Uterus (tissue), 4 donors: ENCODE data around the gene IKBKE. TPM values are rescaled to one million over a fixed set of nuclear protein-coding genes. Genes with fewer than 3 reads are reported as not detected.

Source experiments
- DNase-seq, 2 donors: peaks; one replicate each; pipeline ENCODE4 v3.0.0-alpha.2; 2019 to 2020
- H3K27ac ChIP-seq, 2 donors: fragments of 200-600 bp; sonication (generic); 1 replicate in 1 of 2; 2 replicates in 1 of 2; pipeline ENCODE4 v1.5.1; 2016 to 2018
- H3K27me3 ChIP-seq, 2 donors: fragments of 200-600 bp; sonication (generic); one replicate each; pipeline ENCODE4 v1.5.1; 2018 to 2019; ENCODE audit warnings: control low read depth in 1 of 2
- H3K36me3 ChIP-seq, 2 donors: fragments of 200-600 bp; sonication (generic); one replicate each; pipeline ENCODE4 v1.5.1; 2019; ENCODE audit warnings: control low read depth in 1 of 2
- H3K4me1 ChIP-seq, 2 donors: fragments of 200-600 bp; sonication (generic); one replicate each; pipeline ENCODE4 v1.5.1; 2018 to 2019; ENCODE audit warnings: control low read depth in 1 of 2
- H3K4me3 ChIP-seq, 2 donors: fragments of 200-600 bp; sonication (generic); 1 replicate in 1 of 2; 2 replicates in 1 of 2; pipeline ENCODE4 v1.5.1; 2018 to 2019; ENCODE audit warnings: mild to moderate bottlenecking in 1 of 2
- H3K9me3 ChIP-seq, 2 donors: fragments of 200-600 bp; sonication (generic); one replicate each; pipeline ENCODE4 v1.5.1; 2019; ENCODE audit warnings: control low read depth in 1 of 2
- CTCF ChIP-seq, 4 experiments: fragments of 200-600 bp in 2 of 4; fragments of 450-650 bp in 2 of 4; sonication (generic) in 2 of 4; IDR thresholded peaks; one replicate each; pipeline ENCODE4 v1.5.1; 2016 to 2019; ENCODE audit warnings: antibody characterized with exemption in 4 of 4, mild to moderate bottlenecking in 2 of 4, moderate library complexity in 1 of 4
- POLR2A ChIP-seq, 2 donors: fragments of 450-650 bp; IDR thresholded peaks; one replicate each; pipeline ENCODE4 v1.6.1; 2016; ENCODE audit warnings: antibody characterized with exemption in 2 of 2, mild to moderate bottlenecking in 1 of 2, moderate library complexity in 1 of 2
- intact Hi-C: fragments of 100-400 bp; cut with DNase I; formaldehyde crosslinking; loops from one replicate; pipeline ENCODE4 v1.15.1; 2023; ENCODE audit warnings: low total_unique reads
- total RNA-seq, 4 donors: library from RNA; depleted of rRNA in 3 of 4; stranded (reverse); fragments of >200 nt in 3 of 4; gene quantifications; one replicate each; pipeline versions ENCODE4 v1.1.0 to v1.2.4, GENCODE V29; 2014 to 2023
- donor health status: DM: yes; HTN: yes; CAD: no.

IKBKE gene
- total RNA-seq, 4 donors from 2014 or later: 1.5 to 6.7 TPM; not detected in 2

GRCh38 chr1:206486995-206487788 lies 16.9 kb downstream of the IKBKE start:
- Histone ChIP-seq H3K27me3 (no peaks in the 10 kb centered on the region), H3K4me1 (no peaks in the 10 kb centered on the region), H3K9me3 (no peaks in the 10 kb centered on the region), H3K4me3 (no peak overlapping the region), H3K27ac (no peak overlapping the region), H3K36me3 (no peaks in the 10 kb centered on the region)
- intact Hi-C loops: no loop called here
- no peak for DNase-seq
- TF ChIP-seq POLR2A (IDR thresholded peaks at IDR 0.05) (no peak), CTCF (IDR thresholded peaks at IDR 0.05) (no peak)

- no peaks in the 10 kb centered on the region for H3K36me3 ChIP-seq
- no peaks in the 10 kb centered on the region for H3K4me1 ChIP-seq
- TF ChIP-seq POLR2A (IDR thresholded peaks at IDR 0.05): no peak
- TF ChIP-seq CTCF (IDR thresholded peaks at IDR 0.05): no peak
- intact Hi-C loops: no loop called here
- DNase-seq: no peak
- H3K27ac ChIP-seq: no peak overlapping the region
- H3K4me3 ChIP-seq: no peak overlapping the region
- no peaks in the 10 kb centered on the region for H3K27me3 ChIP-seq
- no peaks in the 10 kb centered on the region for H3K9me3 ChIP-seq
These were observed 17.7 kb downstream of the IKBKE start for GRCh38 chr1:206487970-206488369.

- no peak overlapping the region for H3K27ac ChIP-seq
- no peaks in the 10 kb centered on the region for H3K36me3 ChIP-seq
- H3K4me1 ChIP-seq: no peaks in the 10 kb centered on the region
- H3K4me3 ChIP-seq: no peak overlapping the region
- intact Hi-C loops: no loop called here
- no peaks in the 10 kb centered on the region for H3K27me3 ChIP-seq
- no peaks in the 10 kb centered on the region for H3K9me3 ChIP-seq
- no peak for DNase-seq
- TF ChIP-seq CTCF (IDR thresholded peaks at IDR 0.05) (no peak), POLR2A (IDR thresholded peaks at IDR 0.05) (no peak)
These were observed 18.2 kb downstream of the IKBKE start for GRCh38 chr1:206488466-206488865.

GRCh38 chr1:206489980-206490770 lies 19.9 kb downstream of the IKBKE start:
- Histone ChIP-seq H3K36me3 (no peaks in the 10 kb centered on the region), H3K4me3 (no peak overlapping the region), H3K27me3 (no peaks in the 10 kb centered on the region), H3K9me3 (no peaks in the 10 kb centered on the region), H3K4me1 (peaks cover 0 to under 1% of the 10 kb centered on the region in 2 donors), H3K27ac (no peak overlapping the region)
- peak; percentile 76 to 80 for DNase-seq
- intact Hi-C loops: loop anchor here (10.0 kb wide), 2 partner anchors 95 to 175 kb away; no protein-coding TSS in a partner anchor
- TF ChIP-seq POLR2A (IDR thresholded peaks at IDR 0.05) (no peak), CTCF (IDR thresholded peaks at IDR 0.05) (peak; percentile 92 to 95 (median 94))
